ENCODE measurements around the gene PRKAR2B. TPM values are rescaled to one million over a fixed set of nuclear protein-coding genes. Genes with fewer than 3 reads are reported as not detected.

PRKAR2B gene
- total and polyA plus RNA-seq, 2 experiments from 2014 or later: 48.8 to 50.6 TPM

DNA sequence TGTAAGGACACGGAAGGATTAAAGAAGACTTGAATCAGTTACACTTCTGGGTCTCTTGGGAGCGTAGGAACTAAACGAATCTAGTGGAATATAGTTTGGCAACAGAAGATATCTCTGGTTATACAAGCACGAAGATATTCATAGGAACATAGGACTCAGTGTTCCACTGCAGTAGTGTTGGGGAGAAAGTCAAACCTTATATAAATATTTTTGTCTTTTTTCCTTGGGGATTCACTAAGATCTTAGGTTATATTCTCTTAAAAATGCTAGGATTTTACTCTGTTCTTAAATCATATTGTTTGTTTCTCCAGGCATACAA lies 21.4 kb downstream of the PRKAR2B start:
- no peaks in the 10 kb centered on the region for H3F3A ChIP-seq (replicated peaks; ENCODE audit: low read depth)
- Mint-ChIP-seq H3K4me1 (peaks cover 27% of the 10 kb centered on the region), H3K9me3 (no peaks in the 10 kb centered on the region), H3K27ac (peak overlapping the region; percentile 36), H3K4me3 (no peak overlapping the region), H3K27me3 (ENCODE audit: insufficient read depth, low read depth, poor library complexity) (peaks cover 2% of the 10 kb centered on the region), H3K36me3 (ENCODE audit: low read depth) (no peaks in the 10 kb centered on the region)
- TF ChIP-seq POLR2AphosphoS5 (IDR thresholded peaks at IDR 0.05; ENCODE audit: low read depth) (no peak), STAT1 (IDR thresholded peaks at IDR 0.05; ENCODE audit: unreplicated experiment) (no peak), ZNF331 (CRISPR knock-in tag; IDR thresholded peaks at IDR 0.05; ENCODE audit: low read depth) (no peak), JUNB (IDR thresholded peaks at IDR 0.05; ENCODE audit: unreplicated experiment) (no peak), CREB1 (CRISPR knock-in tag; IDR thresholded peaks at IDR 0.05; ENCODE audit: low read depth) (no peak)
- TF ChIP-seq, protein P1, sequence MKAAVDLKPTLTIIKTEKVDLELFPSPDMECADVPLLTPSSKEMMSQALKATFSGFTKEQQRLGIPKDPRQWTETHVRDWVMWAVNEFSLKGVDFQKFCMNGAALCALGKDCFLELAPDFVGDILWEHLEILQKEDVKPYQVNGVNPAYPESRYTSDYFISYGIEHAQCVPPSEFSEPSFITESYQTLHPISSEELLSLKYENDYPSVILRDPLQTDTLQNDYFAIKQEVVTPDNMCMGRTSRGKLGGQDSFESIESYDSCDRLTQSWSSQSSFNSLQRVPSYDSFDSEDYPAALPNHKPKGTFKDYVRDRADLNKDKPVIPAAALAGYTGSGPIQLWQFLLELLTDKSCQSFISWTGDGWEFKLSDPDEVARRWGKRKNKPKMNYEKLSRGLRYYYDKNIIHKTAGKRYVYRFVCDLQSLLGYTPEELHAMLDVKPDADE (IDR thresholded peaks at IDR 0.05): no peak
- no peak overlapping the region for H2AFZ ChIP-seq
- H4K20me1 ChIP-seq (replicated peaks; ENCODE audit: insufficient read depth): no peaks in the 10 kb centered on the region
- no peaks in the 10 kb centered on the region for H3K9me2 ChIP-seq (ENCODE audit: insufficient read depth)
- ATAC-seq (no peak), DNase-seq (ENCODE audit: low spot score) (no peak)
- no peak overlapping the region for H3K27ac ChIP-seq (ENCODE audit: low read depth)
- no peaks in the 10 kb centered on the region for H3K36me3 ChIP-seq (ENCODE audit: insufficient read depth)
- peaks cover 21% of the 10 kb centered on the region for H3K4me1 ChIP-seq (ENCODE audit: insufficient read depth)
- no peak overlapping the region for H3K4me2 ChIP-seq
- no peaks in the 10 kb centered on the region for H3K27me3 ChIP-seq (ENCODE audit: insufficient read depth)
- H3K79me2 ChIP-seq (replicated peaks; ENCODE audit: insufficient read depth): peaks cover 76% of the 10 kb centered on the region
- no peak overlapping the region for H3K4me3 ChIP-seq

DNA sequence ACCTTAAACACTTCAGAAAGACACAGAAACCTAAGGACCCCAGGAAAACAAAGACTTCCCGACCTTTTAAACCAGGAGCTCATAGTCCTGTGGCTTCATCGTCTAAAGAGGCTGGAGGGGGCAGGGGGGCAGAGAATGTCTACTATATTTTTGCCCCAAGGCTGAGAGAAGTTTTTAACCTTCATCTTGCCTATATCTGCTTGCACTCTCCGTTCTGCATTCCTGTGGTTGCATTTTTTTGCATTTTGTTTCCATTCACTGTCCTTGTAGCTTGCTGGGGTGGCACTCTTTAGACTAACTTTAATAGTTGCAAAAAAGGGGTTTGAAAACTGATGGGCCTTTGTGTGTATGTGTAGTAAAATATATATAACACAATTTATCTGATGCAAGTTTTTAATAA lies 23.7 kb downstream of the PRKAR2B start:
- no peaks in the 10 kb centered on the region for H3K9me3 Mint-ChIP-seq
- H3K4me3 Mint-ChIP-seq: 0 out of 3 replicates have a peak overlapping the region, but pooled peaks have one; percentile 3
- H3K27ac ChIP-seq (ENCODE audit: low read depth): no peak overlapping the region
- H3K4me1 Mint-ChIP-seq: peaks cover 27% of the 10 kb centered on the region
- H3K36me3 Mint-ChIP-seq (ENCODE audit: low read depth): no peaks in the 10 kb centered on the region; the same call in 2 of the 3 replicates
- DNase-seq (ENCODE audit: low spot score) (no peak), ATAC-seq (peak; percentile 35; the same call in 1 of the 3 replicates)
- peaks cover 21% of the 10 kb centered on the region for H3K4me1 ChIP-seq (ENCODE audit: insufficient read depth)
- peak overlapping the region; percentile 43; the same call in 1 of the 2 replicates for H3K27ac Mint-ChIP-seq
- no peaks in the 10 kb centered on the region for H3K27me3 ChIP-seq (ENCODE audit: insufficient read depth)
- no peak for TF ChIP-seq NANOG (IDR thresholded peaks at IDR 0.05; ENCODE audit: borderline replicate concordance)
- H3K27me3 Mint-ChIP-seq (ENCODE audit: insufficient read depth, low read depth, poor library complexity): peaks cover 2% of the 10 kb centered on the region
- no peaks in the 10 kb centered on the region for H4K20me1 ChIP-seq (replicated peaks; ENCODE audit: insufficient read depth)
- H3K79me2 ChIP-seq (replicated peaks; ENCODE audit: insufficient read depth): peaks cover 58% of the 10 kb centered on the region
- no peak overlapping the region for H2AFZ ChIP-seq
- no peaks in the 10 kb centered on the region for H3K36me3 ChIP-seq (ENCODE audit: insufficient read depth)
- H3K4me2 ChIP-seq: peak overlapping the region; percentile 44
- no peaks in the 10 kb centered on the region for H3F3A ChIP-seq (replicated peaks; ENCODE audit: low read depth)
- H3K9me2 ChIP-seq (ENCODE audit: insufficient read depth): no peaks in the 10 kb centered on the region
- no peak overlapping the region; the same call in 1 of the 2 replicates for H3K4me3 ChIP-seq

DNA sequence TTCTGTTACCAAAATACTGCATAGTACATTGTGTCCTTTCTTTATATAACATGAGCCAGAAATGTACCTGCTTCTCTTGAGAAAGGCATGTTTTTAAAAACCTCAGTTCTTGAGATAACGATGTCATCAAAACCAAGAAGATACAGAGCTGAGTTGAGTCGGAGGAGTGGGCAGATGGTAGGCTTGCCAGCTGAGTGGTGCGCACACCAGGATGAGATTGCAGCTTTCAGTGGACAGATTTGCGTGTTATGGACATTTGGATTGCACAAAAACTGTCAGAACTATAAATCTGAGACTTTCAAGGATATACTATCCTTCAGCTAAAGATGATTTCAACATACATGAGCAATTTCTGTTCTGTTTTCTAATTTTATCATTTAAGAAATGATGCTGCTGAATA lies 25.0 kb downstream of the PRKAR2B start:
- Histone ChIP-seq H3K27ac (ENCODE audit: low read depth) (no peak overlapping the region), H3K4me2 (no peak overlapping the region), H3K27me3 (ENCODE audit: insufficient read depth) (no peaks in the 10 kb centered on the region), H3K36me3 (ENCODE audit: insufficient read depth) (no peaks in the 10 kb centered on the region), H3K4me1 (ENCODE audit: insufficient read depth) (peaks cover 21% of the 10 kb centered on the region), H3K79me2 (replicated peaks; ENCODE audit: insufficient read depth) (peaks cover 52% of the 10 kb centered on the region), H3K9me2 (ENCODE audit: insufficient read depth) (no peaks in the 10 kb centered on the region), H4K20me1 (replicated peaks; ENCODE audit: insufficient read depth) (no peaks in the 10 kb centered on the region), H3K4me3 (no peak overlapping the region), H2AFZ (no peak overlapping the region), H3F3A (replicated peaks; ENCODE audit: low read depth) (no peaks in the 10 kb centered on the region)
- no peaks in the 10 kb centered on the region; the same call in 2 of the 3 replicates for H3K36me3 Mint-ChIP-seq (ENCODE audit: low read depth)
- H3K4me1 Mint-ChIP-seq: peaks cover 25% of the 10 kb centered on the region
- H3K9me3 Mint-ChIP-seq: no peaks in the 10 kb centered on the region
- ATAC-seq (no peak), DNase-seq (ENCODE audit: low spot score) (no peak)
- peaks cover 2% of the 10 kb centered on the region for H3K27me3 Mint-ChIP-seq (ENCODE audit: insufficient read depth, low read depth, poor library complexity)
- no peak overlapping the region for H3K27ac Mint-ChIP-seq
- no peak overlapping the region for H3K4me3 Mint-ChIP-seq
- TF ChIP-seq, protein P1 (IDR thresholded peaks at IDR 0.05): no peak
- TF ChIP-seq ZNF331 (CRISPR knock-in tag; IDR thresholded peaks at IDR 0.05; ENCODE audit: low read depth): no peak
- TF ChIP-seq CREB1 (CRISPR knock-in tag; IDR thresholded peaks at IDR 0.05; ENCODE audit: low read depth): no peak
- TF ChIP-seq, protein P2, sequence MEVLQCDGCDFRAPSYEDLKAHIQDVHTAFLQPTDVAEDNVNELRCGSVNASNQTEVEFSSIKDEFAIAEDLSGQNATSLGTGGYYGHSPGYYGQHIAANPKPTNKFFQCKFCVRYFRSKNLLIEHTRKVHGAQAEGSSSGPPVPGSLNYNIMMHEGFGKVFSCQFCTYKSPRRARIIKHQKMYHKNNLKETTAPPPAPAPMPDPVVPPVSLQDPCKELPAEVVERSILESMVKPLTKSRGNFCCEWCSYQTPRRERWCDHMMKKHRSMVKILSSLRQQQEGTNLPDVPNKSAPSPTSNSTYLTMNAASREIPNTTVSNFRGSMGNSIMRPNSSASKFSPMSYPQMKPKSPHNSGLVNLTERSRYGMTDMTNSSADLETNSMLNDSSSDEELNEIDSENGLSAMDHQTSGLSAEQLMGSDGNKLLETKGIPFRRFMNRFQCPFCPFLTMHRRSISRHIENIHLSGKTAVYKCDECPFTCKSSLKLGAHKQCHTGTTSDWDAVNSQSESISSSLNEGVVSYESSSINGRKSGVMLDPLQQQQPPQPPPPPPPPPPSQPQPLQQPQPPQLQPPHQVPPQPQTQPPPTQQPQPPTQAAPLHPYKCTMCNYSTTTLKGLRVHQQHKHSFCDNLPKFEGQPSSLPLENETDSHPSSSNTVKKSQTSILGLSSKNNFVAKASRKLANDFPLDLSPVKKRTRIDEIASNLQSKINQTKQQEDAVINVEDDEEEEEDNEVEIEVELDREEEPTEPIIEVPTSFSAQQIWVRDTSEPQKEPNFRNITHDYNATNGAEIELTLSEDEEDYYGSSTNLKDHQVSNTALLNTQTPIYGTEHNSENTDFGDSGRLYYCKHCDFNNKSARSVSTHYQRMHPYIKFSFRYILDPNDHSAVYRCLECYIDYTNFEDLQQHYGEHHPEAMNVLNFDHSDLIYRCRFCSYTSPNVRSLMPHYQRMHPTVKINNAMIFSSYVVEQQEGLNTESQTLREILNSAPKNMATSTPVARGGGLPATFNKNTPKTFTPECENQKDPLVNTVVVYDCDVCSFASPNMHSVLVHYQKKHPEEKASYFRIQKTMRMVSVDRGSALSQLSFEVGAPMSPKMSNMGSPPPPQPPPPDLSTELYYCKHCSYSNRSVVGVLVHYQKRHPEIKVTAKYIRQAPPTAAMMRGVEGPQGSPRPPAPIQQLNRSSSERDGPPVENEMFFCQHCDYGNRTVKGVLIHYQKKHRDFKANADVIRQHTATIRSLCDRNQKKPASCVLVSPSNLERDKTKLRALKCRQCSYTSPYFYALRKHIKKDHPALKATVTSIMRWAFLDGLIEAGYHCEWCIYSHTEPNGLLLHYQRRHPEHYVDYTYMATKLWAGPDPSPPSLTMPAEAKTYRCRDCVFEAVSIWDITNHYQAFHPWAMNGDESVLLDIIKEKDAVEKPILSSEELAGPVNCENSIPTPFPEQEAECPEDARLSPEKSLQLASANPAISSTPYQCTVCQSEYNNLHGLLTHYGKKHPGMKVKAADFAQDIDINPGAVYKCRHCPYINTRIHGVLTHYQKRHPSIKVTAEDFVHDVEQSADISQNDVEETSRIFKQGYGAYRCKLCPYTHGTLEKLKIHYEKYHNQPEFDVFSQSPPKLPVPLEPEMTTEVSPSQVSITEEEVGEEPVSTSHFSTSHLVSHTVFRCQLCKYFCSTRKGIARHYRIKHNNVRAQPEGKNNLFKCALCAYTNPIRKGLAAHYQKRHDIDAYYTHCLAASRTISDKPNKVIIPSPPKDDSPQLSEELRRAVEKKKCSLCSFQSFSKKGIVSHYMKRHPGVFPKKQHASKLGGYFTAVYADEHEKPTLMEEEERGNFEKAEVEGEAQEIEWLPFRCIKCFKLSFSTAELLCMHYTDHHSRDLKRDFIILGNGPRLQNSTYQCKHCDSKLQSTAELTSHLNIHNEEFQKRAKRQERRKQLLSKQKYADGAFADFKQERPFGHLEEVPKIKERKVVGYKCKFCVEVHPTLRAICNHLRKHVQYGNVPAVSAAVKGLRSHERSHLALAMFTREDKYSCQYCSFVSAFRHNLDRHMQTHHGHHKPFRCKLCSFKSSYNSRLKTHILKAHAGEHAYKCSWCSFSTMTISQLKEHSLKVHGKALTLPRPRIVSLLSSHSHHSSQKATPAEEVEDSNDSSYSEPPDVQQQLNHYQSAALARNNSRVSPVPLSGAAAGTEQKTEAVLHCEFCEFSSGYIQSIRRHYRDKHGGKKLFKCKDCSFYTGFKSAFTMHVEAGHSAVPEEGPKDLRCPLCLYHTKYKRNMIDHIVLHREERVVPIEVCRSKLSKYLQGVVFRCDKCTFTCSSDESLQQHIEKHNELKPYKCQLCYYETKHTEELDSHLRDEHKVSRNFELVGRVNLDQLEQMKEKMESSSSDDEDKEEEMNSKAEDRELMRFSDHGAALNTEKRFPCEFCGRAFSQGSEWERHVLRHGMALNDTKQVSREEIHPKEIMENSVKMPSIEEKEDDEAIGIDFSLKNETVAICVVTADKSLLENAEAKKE (CRISPR knock-in tag; IDR thresholded peaks at IDR 0.05): no peak
- no peak for TF ChIP-seq POLR2AphosphoS5 (IDR thresholded peaks at IDR 0.05; ENCODE audit: low read depth)
- TF ChIP-seq EZH2 (IDR thresholded peaks at IDR 0.05; ENCODE audit: low read depth, unreplicated experiment): no peak

Measured in GM23338 (cell line).